ENCODE data around the gene SECISBP2. TPM values are rescaled to one million over a fixed set of nuclear protein-coding genes. Genes with fewer than 3 reads are reported as not detected.
"Not testable (repeated sequence)": the region's sequence is repeated elsewhere in the genome, so short reads cannot be mapped to it uniquely, and the experiment has no call there.

SECISBP2 gene
- total and polyA plus RNA-seq, 9 donors = 31.2 to 87.6 (median 51.1) TPM

- no peak overlapping the region for H3K4me3 ChIP-seq
- TF ChIP-seq POLR2A (IDR thresholded peaks at IDR 0.05) = no peak
- no peak for TF ChIP-seq EP300 (IDR thresholded peaks at IDR 0.05)
- TF ChIP-seq CTCF (IDR thresholded peaks at IDR 0.05) = no peak
- H3K27ac ChIP-seq = no peak overlapping the region
- no peaks in the 10 kb centered on the region for H3K4me1 ChIP-seq (ENCODE audit: insufficient read depth)
- no peaks in the 10 kb centered on the region for H3K36me3 ChIP-seq
- H3K9me3 ChIP-seq = no peaks in the 10 kb centered on the region
- intact Hi-C loops (cut with DNase I) = no loop called here
- DNase-seq = no peak
- H3K27me3 ChIP-seq = no peaks in the 10 kb centered on the region
- 50 to 60% (median 55%) methylated on average over 5 of the region's 5 CpGs for WGBS, 3 donors
Measured at GRCh38 chr9:89295400-89295799, 22.9 kb upstream of the SECISBP2 start.

DNA sequence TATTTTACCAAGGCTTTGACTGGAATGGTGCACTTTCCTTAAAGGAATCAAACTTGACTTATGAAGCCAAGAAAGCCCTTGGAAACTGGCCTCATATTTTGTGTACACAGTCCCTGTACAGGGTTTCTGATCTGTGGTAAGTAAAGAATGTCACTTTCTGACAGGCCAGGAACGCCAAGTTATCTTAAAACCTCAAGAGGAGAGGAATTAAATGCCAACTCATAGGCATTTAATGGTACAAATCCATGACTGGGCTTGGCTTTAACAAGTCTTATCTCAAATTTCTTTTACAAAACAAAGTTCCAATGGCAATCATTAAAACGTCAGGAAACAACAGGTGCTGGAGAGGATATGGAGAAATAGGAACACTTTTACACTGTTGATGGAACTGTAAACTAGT, 16.3 kb upstream of the SECISBP2 start:
- H3K27ac ChIP-seq; DNase-seq; H3K4me1 ChIP-seq (ENCODE audit: insufficient read depth); H3K4me3 ChIP-seq; H3K36me3 ChIP-seq; intact Hi-C loops (cut with DNase I); H3K9me3 ChIP-seq; H3K27me3 ChIP-seq: not testable (repeated sequence)
- 69 to 91% (median 71%) methylated on average over 2 of the region's 2 CpGs for WGBS, 3 donors

DNA sequence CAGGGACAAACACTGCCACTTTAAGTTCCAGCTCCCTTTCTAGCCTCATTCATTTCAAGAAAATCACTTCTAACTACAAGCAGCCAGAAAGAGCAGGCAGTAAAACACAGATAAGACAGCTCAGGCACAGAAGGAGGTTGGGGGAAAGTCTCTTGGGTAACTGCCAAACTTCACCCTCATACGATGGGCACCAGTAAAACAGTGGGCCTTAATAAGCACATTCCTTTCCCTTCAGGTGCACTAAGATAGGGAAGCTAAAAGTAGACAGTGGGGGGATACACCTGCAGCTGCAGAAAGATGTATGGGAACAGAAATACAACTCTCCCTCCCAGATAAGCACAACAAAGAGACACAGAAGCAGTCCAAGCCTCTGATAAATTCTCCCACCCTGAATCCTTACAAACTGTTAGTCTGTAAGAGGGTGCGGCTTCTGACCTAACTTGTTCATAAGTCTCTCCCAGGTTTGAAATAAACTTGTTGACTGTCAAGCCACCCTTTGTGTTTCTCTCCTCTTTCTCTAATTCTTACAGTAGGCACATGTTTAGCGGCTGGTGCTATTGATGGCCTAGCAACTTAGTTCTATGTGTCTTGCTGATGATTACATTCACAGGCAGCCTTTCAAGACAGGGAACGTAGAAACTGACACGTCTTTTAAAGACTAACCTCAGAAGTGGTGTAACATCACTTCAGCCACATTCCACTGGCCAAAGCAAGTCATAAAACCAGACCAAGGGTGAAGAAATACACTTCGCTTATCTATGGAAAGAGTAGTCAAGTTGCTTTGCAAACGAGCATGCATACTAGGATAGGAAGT, 14.1 kb upstream of the SECISBP2 start:
- no peak overlapping the region for H3K4me3 ChIP-seq
- no peak for TF ChIP-seq POLR2A (IDR thresholded peaks at IDR 0.05)
- TF ChIP-seq CTCF (IDR thresholded peaks at IDR 0.05) = no peak
- no peak for TF ChIP-seq EP300 (IDR thresholded peaks at IDR 0.05)
- no peaks in the 10 kb centered on the region for H3K9me3 ChIP-seq
- H3K27ac ChIP-seq = no peak overlapping the region
- 81 to 86% (median 86%) methylated on average over 7 of the region's 7 CpGs for WGBS, 3 donors
- no peaks in the 10 kb centered on the region for H3K4me1 ChIP-seq (ENCODE audit: insufficient read depth)
- no peak for DNase-seq
- intact Hi-C loops (cut with DNase I) = no loop called here
- H3K27me3 ChIP-seq = no peaks in the 10 kb centered on the region
- no peaks in the 10 kb centered on the region for H3K36me3 ChIP-seq

GRCh38 chr9:89304834-89305188, 13.5 kb upstream of the SECISBP2 start:
- TF ChIP-seq EP300 (IDR thresholded peaks at IDR 0.05) (no peak), CTCF (IDR thresholded peaks at IDR 0.05) (no peak), POLR2A (IDR thresholded peaks at IDR 0.05) (no peak)
- Histone ChIP-seq H3K4me1 (ENCODE audit: insufficient read depth) (peaks cover 3% of the 10 kb centered on the region), H3K27ac (no peak overlapping the region), H3K9me3 (no peaks in the 10 kb centered on the region), H3K27me3 (no peaks in the 10 kb centered on the region), H3K36me3 (no peaks in the 10 kb centered on the region), H3K4me3 (no peak overlapping the region)
- 93 to 94% (median 93%) methylated on average over 2 of the region's 2 CpGs for WGBS, 3 donors
- intact Hi-C loops (cut with DNase I) = no loop called here
- DNase-seq = no peak

GRCh38 chr9:89305868-89306267, 12.4 kb upstream of the SECISBP2 start:
- peaks cover 3% of the 10 kb centered on the region for H3K4me1 ChIP-seq (ENCODE audit: insufficient read depth)
- no peaks in the 10 kb centered on the region for H3K9me3 ChIP-seq
- 73 to 83% (median 73%) methylated on average over 3 of the region's 3 CpGs for WGBS, 3 donors
- H3K36me3 ChIP-seq = no peaks in the 10 kb centered on the region
- H3K4me3 ChIP-seq = no peak overlapping the region
- no peak for DNase-seq
- no peak overlapping the region for H3K27ac ChIP-seq
- H3K27me3 ChIP-seq = no peaks in the 10 kb centered on the region
- intact Hi-C loops (cut with DNase I) = no loop called here
- TF ChIP-seq EP300 (IDR thresholded peaks at IDR 0.05) = no peak
- TF ChIP-seq POLR2A (IDR thresholded peaks at IDR 0.05) = no peak

All from ovary (tissue), 9 donors.